ENCODE results near the gene ATP8A1.

The ATP8A1 gene

GRCh38 chr4:42453612-42454011, 203.3 kb downstream of the ATP8A1 start:
- no peak for DNase-seq
- Histone ChIP-seq H3K27me3 (replicated peaks) (no peaks in the 10 kb centered on the region), H3K27ac (no peak overlapping the region), H3K36me3 (replicated peaks) (no peaks in the 10 kb centered on the region), H3K4me3 (ENCODE audit: low read depth, low read length) (no peak overlapping the region)
- in situ Hi-C loops (cut with HindIII; ENCODE audit: low pct_ligation_motif_present, low sequenced_read_pairs): no loop called here
- no peak for TF ChIP-seq CTCF (IDR thresholded peaks at IDR 0.05; ENCODE audit: low read depth, low read length, missing control alignments)

- Histone ChIP-seq H3K36me3 (replicated peaks) (no peaks in the 10 kb centered on the region), H3K4me3 (ENCODE audit: low read depth, low read length) (no peak overlapping the region), H3K27me3 (replicated peaks) (no peaks in the 10 kb centered on the region), H3K27ac (no peak overlapping the region)
- no peak for DNase-seq
- no peak for TF ChIP-seq CTCF (IDR thresholded peaks at IDR 0.05; ENCODE audit: low read depth, low read length, missing control alignments)
- in situ Hi-C loops (cut with HindIII; ENCODE audit: low pct_ligation_motif_present, low sequenced_read_pairs): no loop called here
Observed at GRCh38 chr4:42452823-42453222, 204.1 kb downstream of the ATP8A1 start.

- in situ Hi-C loops (cut with HindIII; ENCODE audit: low pct_ligation_motif_present, low sequenced_read_pairs): no loop called here
- Histone ChIP-seq H3K4me3 (ENCODE audit: low read depth, low read length) (no peak overlapping the region), H3K27ac (no peak overlapping the region), H3K36me3 (replicated peaks) (no peaks in the 10 kb centered on the region), H3K27me3 (replicated peaks) (no peaks in the 10 kb centered on the region)
- DNase-seq: no peak
- no peak for TF ChIP-seq CTCF (IDR thresholded peaks at IDR 0.05; ENCODE audit: low read depth, low read length, missing control alignments)
Observed at GRCh38 chr4:42446823-42447222, 210.1 kb downstream of the ATP8A1 start.

- in situ Hi-C loops (cut with HindIII; ENCODE audit: low pct_ligation_motif_present, low sequenced_read_pairs): no loop called here
- Histone ChIP-seq H3K36me3 (replicated peaks) (no peaks in the 10 kb centered on the region), H3K27ac (no peak overlapping the region), H3K4me3 (ENCODE audit: low read depth, low read length) (no peak overlapping the region), H3K27me3 (replicated peaks) (no peaks in the 10 kb centered on the region)
- TF ChIP-seq CTCF (IDR thresholded peaks at IDR 0.05; ENCODE audit: low read depth, low read length, missing control alignments): no peak
- no peak for DNase-seq
Observed at GRCh38 chr4:42445038-42445437, 211.9 kb downstream of the ATP8A1 start.

- in situ Hi-C loops (cut with HindIII; ENCODE audit: low pct_ligation_motif_present, low sequenced_read_pairs): no loop called here
- no peaks in the 10 kb centered on the region for H3K27me3 ChIP-seq (replicated peaks)
- no peak overlapping the region for H3K27ac ChIP-seq
- DNase-seq: no peak
- TF ChIP-seq CTCF (IDR thresholded peaks at IDR 0.05; ENCODE audit: low read depth, low read length, missing control alignments): no peak
- no peak overlapping the region for H3K4me3 ChIP-seq (ENCODE audit: low read depth, low read length)
- no peaks in the 10 kb centered on the region for H3K36me3 ChIP-seq (replicated peaks)
Observed at GRCh38 chr4:42442601-42443000, 214.3 kb downstream of the ATP8A1 start.

- Histone ChIP-seq H3K27me3 (replicated peaks) (no peaks in the 10 kb centered on the region), H3K4me3 (ENCODE audit: low read depth, low read length) (no peak overlapping the region), H3K36me3 (replicated peaks) (no peaks in the 10 kb centered on the region), H3K27ac (no peak overlapping the region)
- no peak for DNase-seq
- in situ Hi-C loops (cut with HindIII; ENCODE audit: low pct_ligation_motif_present, low sequenced_read_pairs): no loop called here
- no peak for TF ChIP-seq CTCF (IDR thresholded peaks at IDR 0.05; ENCODE audit: low read depth, low read length, missing control alignments)
Observed at GRCh38 chr4:42440083-42440482, 216.8 kb downstream of the ATP8A1 start.
